ENCODE results near the gene PLA2G4F. TPM values are rescaled to one million over a fixed set of nuclear protein-coding genes. Genes with fewer than 3 reads are reported as not detected.

The PLA2G4F gene
- total and polyA plus RNA-seq, 10 of the 15 experiments (the other 5 are each of a cell fraction or from before 2014, with no cell fraction given), result not detected

GRCh38 chr15:42128476-42128875 lies 28.0 kb downstream of the PLA2G4F start:
- TF ChIP-seq RFX5 (IDR thresholded peaks at IDR 0.05; ENCODE audit: low read depth, low read length) (no peak), CHD1 (IDR thresholded peaks at IDR 0.05; ENCODE audit: low read depth, low read length) (no peak), DPF2 (IDR thresholded peaks at IDR 0.05) (no peak), CEBPB (IDR thresholded peaks at IDR 0.05; ENCODE audit: borderline replicate concordance in 1 of 2, low read depth in 2 of 2, low read length in 2 of 2) (no peak), POLR2A (IDR thresholded peaks at IDR 0.05; ENCODE audit: low read depth, low read length) (no peak), EGR1 (IDR thresholded peaks at IDR 0.05; ENCODE audit: borderline replicate concordance in 1 of 2, low read depth in 2 of 2, low read length in 2 of 2) (no peak), IRF4 (IDR thresholded peaks at IDR 0.05; ENCODE audit: low read depth, low read length) (no peak), POLR2AphosphoS5 (IDR thresholded peaks at IDR 0.05; ENCODE audit: low read length) (no peak), RELA (IDR thresholded peaks at IDR 0.05; ENCODE audit: borderline replicate concordance, partially characterized antibody) (no peak), PAX8 (IDR thresholded peaks at IDR 0.05) (no peak)
- ChIA-PET SMC1A (ENCODE audit: uncharacterized antibody, unreplicated experiment) (interaction anchor here (0.9 kb wide), 1 partner anchor 139 kb away, joined by 3 read pairs; no protein-coding TSS in a partner anchor), POLR2A (no interaction called here), CTCF (interaction anchor here (1.1 kb wide), 1 partner anchor 40 kb away, joined by 4 read pairs; no protein-coding TSS in a partner anchor), RAD21 (ENCODE audit: unreplicated experiment) (no interaction called here)
- H3K9ac ChIP-seq (ENCODE audit: control insufficient read depth, insufficient read depth, low read length), result no peak overlapping the region
- H2AFZ ChIP-seq (ENCODE audit: control insufficient read depth, low read depth, low read length), result no peak overlapping the region
- H3K4me1 ChIP-seq (ENCODE audit: control insufficient read depth, insufficient read depth, low read length), result no peaks in the 10 kb centered on the region
- H3K27me3 ChIP-seq (replicated peaks in 1 of 2; ENCODE audit: control insufficient read depth in 2 of 2, insufficient read depth in 2 of 2, low read length in 1 of 2), result no peaks in the 10 kb centered on the region
- intact Hi-C loops (cut with micrococcal nuclease; ENCODE audit: unreplicated experiment), result no loop called here
- BruUV-seq (replicated peaks), result no TSS peak
- no peak overlapping the region for H3K4me3 ChIP-seq
- no peaks in the 10 kb centered on the region for H3K79me2 ChIP-seq (ENCODE audit: control insufficient read depth, insufficient read depth, low read length)
- H4K20me1 ChIP-seq (ENCODE audit: control insufficient read depth, insufficient read depth), result no peaks in the 10 kb centered on the region; the same call in 1 of the 2 replicates
- 54% methylated on average over 3 of the region's 6 CpGs for WGBS (ENCODE audit: insufficient coverage, insufficient replicate concordance, low lambda C conversion rate, missing lambda C conversion rate)
- no peak for DNase-seq (ENCODE audit: low read depth, low spot score)
- H3K36me3 ChIP-seq (ENCODE audit: control insufficient read depth in 2 of 2, insufficient read depth in 2 of 2, low read length in 1 of 2), result no peaks in the 10 kb centered on the region
- no peaks in the 10 kb centered on the region for H3K9me3 ChIP-seq (replicated peaks; ENCODE audit: control insufficient read depth, insufficient read depth, low read length)
- FAIRE-seq, result no peak
- no peak for ATAC-seq
- in situ Hi-C loops (cut with MboI), result no loop called here
- H3K27ac ChIP-seq (ENCODE audit: control insufficient read depth, insufficient read depth), result no peak overlapping the region
- no peak overlapping the region for H3K4me2 ChIP-seq (ENCODE audit: control insufficient read depth, insufficient read depth)

- no peak for ATAC-seq
- DNase-seq (ENCODE audit: low read depth, low spot score), result no peak
- ChIA-PET CTCF (interaction anchor here (1.0 kb wide), 1 partner anchor 15 kb away, joined by 3 read pairs; no protein-coding TSS in a partner anchor), SMC1A (ENCODE audit: uncharacterized antibody, unreplicated experiment) (no interaction called here), RAD21 (ENCODE audit: unreplicated experiment) (no interaction called here), POLR2A (no interaction called here)
- H2AFZ ChIP-seq (ENCODE audit: control insufficient read depth, low read depth, low read length), result no peak overlapping the region
- H3K36me3 ChIP-seq (ENCODE audit: control insufficient read depth in 2 of 2, insufficient read depth in 2 of 2, low read length in 1 of 2), result no peaks in the 10 kb centered on the region
- no peak overlapping the region for H3K4me2 ChIP-seq (ENCODE audit: control insufficient read depth, insufficient read depth)
- H3K9me3 ChIP-seq (replicated peaks; ENCODE audit: control insufficient read depth, insufficient read depth, low read length), result no peaks in the 10 kb centered on the region
- H3K4me3 ChIP-seq, result no peak overlapping the region
- no peaks in the 10 kb centered on the region for H3K79me2 ChIP-seq (ENCODE audit: control insufficient read depth, insufficient read depth, low read length)
- H3K27me3 ChIP-seq (replicated peaks in 1 of 2; ENCODE audit: control insufficient read depth in 2 of 2, insufficient read depth in 2 of 2, low read length in 1 of 2), result no peaks in the 10 kb centered on the region; a peak in 1 of 4 replicates
- H3K4me1 ChIP-seq (ENCODE audit: control insufficient read depth, insufficient read depth, low read length), result no peaks in the 10 kb centered on the region
- no peak for FAIRE-seq
- intact Hi-C loops (cut with micrococcal nuclease; ENCODE audit: unreplicated experiment), result no loop called here
- no peaks in the 10 kb centered on the region; the same call in 1 of the 2 replicates for H4K20me1 ChIP-seq (ENCODE audit: control insufficient read depth, insufficient read depth)
- no peak overlapping the region for H3K27ac ChIP-seq (ENCODE audit: control insufficient read depth, insufficient read depth)
- no TSS peak for BruUV-seq (replicated peaks)
- 36% methylated on average over 3 of the region's 3 CpGs for WGBS (ENCODE audit: insufficient coverage, insufficient replicate concordance, low lambda C conversion rate, missing lambda C conversion rate)
- no peak overlapping the region for H3K9ac ChIP-seq (ENCODE audit: control insufficient read depth, insufficient read depth, low read length)
- in situ Hi-C loops (cut with MboI), result no loop called here
- no peak for TF ChIP-seq ATF7 (IDR thresholded peaks at IDR 0.05; ENCODE audit: low read depth)
- no peak for TF ChIP-seq NR2F1 (conservative IDR thresholded peaks at IDR 0.05)
- no peak for TF ChIP-seq E4F1 (IDR thresholded peaks at IDR 0.05; ENCODE audit: borderline replicate concordance, partially characterized antibody)
- no peak for TF ChIP-seq SMAD1 (IDR thresholded peaks at IDR 0.05; ENCODE audit: low read depth, partially characterized antibody)
- no peak for TF ChIP-seq KAT2A (conservative IDR thresholded peaks at IDR 0.05; ENCODE audit: control insufficient read depth, low read depth, low read length)
- no peak for TF ChIP-seq ZSCAN29 (IDR thresholded peaks at IDR 0.05)
- TF ChIP-seq PML (IDR thresholded peaks at IDR 0.05; ENCODE audit: low read length), result no peak
- no peak for TF ChIP-seq IRF5 (IDR thresholded peaks at IDR 0.05; ENCODE audit: borderline replicate concordance)
These were observed 32.9 kb downstream of the PLA2G4F start for GRCh38 chr15:42123546-42123945.

Data from GM12878 (cell line).